CD4-positive, alpha-beta T cell treated with Interleukin-4 for 4 hours (primary cell): Measurements from ENCODE around the gene DEF6.
A peak's percentile ranks its signal among the peaks of the same experiment; 100 is the strongest.
"Not testable (repeated sequence)": the region's sequence is repeated elsewhere in the genome, so short reads cannot be mapped to it uniquely, and the experiment has no call there.

Experiments used
- DNase-seq: peaks from one replicate; pipeline ENCODE4 v3.0.0-alpha.2; 2020

Gene DEF6

GRCh38 chr6:35312076-35312800 is 14.6 kb downstream of the DEF6 start:
- DNase-seq: no peak

GRCh38 chr6:35312807-35313206 is 15.2 kb downstream of the DEF6 start:
- no peak for DNase-seq

DNA sequence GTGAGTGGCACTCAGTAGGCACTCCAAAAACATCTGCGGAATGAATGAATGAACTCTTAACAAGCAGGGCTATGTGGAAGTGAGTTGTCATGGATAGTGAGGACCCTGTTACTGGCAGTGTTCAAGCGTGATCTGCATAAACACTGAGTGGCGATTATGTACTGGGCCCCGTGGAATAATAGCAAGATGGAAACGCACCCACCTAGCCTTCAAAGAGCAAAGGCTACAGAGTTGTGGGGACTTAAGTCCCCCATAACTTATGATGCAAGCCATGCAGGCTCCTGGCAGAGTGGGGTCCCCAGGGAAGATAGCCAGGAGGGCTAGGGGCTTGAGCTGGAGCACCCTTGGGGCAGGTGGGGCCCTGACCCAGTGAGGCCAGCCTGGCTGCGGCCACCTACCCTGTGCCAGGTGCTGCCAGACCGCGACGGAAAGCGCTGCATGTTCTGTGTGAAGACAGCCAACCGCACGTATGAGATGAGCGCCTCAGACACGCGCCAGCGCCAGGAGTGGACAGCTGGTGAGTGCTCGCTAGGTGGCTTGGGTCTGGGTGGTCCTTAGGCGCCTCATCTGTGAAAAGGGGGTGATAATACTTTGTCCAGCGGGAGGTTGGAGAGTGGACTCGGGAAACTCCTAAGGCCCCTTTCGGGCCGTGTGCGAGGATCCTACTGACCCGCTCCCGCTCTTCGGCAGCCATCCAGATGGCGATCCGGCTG is 20.0 kb downstream of the DEF6 start:
- DNase-seq: no peak

- DNase-seq: no peak
Measured at GRCh38 chr6:35318196-35319171, 20.9 kb downstream of the DEF6 start.

DNA sequence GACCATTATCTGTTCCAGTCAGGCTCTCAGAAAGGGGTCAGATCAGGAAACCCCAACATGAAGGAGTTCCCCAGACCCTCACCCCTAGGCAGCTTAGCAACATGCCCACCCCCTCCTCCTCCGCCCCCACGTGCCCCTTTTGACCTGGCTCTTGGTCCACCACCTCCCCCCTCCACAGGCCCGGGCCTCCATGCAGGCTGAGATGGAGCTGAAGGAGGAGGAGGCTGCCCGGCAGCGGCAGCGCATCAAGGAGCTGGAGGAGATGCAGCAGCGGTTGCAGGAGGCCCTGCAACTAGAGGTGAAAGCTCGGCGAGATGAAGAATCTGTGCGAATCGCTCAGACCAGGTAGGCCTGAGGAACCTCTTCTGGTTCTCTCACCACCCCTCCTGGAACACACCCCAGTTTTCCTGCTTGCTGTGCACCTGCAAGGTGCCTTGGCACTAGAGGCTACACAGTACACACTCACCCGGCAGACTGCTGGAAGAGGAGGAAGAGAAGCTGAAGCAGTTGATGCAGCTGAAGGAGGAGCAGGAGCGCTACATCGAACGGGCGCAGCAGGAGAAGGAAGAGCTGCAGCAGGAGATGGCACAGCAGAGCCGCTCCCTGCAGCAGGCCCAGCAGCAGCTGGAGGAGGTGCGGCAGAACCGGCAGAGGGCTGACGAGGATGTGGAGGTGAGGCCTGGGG is 21.9 kb downstream of the DEF6 start:
- no peak for DNase-seq

GRCh38 chr6:35320031-35320410 is 22.4 kb downstream of the DEF6 start:
- DNase-seq: no peak

DNA sequence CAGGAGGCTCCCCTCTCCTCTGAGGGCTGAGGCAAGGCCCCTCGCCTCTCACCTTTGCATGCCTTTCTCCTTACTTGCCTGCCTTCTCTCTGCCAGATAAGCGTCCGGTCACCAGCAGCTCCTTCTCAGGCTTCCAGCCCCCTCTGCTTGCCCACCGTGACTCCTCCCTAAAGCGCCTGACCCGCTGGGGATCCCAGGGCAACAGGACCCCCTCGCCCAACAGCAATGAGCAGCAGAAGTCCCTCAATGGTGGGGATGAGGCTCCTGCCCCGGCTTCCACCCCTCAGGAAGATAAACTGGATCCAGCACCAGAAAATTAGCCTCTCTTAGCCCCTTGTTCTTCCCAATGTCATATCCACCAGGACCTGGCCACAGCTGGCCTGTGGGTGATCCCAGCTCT is 23.5 kb downstream of the DEF6 start:
- DNase-seq: no peak

DNA sequence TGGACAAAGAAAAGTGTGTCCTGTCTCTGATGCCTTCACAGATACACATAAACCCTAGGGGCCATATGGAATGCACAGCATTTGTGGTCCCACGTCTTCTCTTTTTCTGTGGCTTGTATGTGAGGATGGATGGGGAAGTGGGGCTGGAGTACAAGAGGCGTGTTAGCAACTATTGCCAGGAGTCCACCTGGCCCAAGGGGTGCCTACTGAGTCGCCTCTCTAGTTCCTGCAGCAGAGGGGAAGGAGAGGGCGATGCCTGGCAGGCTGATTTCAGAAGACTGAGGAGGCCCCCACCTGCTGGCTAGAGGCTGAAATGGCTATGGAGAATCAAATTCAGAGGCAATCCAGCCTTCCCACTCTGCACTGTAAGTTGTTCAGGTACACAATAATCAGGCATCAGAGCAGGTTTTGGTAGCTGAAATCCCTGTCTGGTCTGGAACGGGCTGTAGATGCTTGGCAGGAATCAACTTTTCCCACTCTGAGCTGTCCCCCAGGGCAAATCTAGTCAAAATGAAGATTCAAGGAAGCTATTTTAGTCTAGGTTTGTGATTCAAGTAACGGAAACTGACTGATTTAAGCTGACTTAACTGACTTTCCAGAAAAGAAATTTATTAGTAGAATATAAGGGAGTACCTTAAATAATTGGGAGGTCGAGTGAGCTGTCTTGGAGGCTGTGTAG is 29.9 kb downstream of the DEF6 start:
- peak; percentile 82 for DNase-seq

DNA sequence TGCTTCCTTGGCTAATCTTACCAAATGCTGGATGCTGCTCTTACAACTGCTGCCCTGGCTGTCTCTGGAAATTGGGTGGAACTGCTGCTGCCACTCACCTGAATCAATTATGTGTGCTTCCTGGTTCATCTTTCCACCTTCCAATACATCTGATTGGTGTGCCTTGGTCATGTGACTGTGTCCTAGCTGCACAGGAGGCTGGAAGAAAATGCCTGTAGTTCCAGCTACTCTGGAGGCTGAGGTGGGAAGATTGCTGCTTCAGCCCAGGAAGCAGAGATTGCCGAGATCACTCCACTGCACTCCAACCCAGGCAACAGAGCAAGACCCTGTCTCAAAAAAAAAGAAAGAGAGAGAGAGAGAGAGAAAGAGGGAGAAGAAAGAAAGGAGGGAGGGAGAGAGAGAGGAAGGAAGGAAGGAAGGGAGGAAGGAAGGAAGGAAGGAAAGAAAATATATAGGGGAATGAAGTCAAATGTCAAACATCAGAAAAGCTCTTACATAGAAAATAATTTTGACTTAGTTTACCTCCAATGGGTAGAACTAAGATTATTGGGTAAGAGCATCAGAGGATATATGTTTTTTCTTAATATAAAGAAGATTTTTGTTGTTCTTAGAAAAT is 30.6 kb downstream of the DEF6 start:
- DNase-seq: no peak

DNA sequence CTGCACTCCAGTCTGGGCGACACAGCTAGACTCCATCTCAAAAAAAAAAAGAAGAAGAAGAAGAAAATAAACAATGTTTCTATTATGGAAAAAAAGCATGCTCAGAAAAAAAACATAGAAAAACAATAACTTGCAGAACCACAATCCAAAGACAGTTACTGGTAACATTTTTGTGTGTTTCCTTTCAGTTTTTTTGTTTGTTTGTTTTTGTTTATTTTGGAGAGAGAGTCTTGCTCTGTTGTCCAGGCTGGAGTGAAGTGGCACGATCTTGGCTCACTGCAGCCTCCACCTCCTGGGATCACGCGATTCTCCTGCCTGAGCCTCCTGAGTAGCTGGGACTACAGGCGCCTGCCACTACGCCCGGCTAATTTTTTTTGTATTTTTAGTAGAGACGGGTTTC is 31.3 kb downstream of the DEF6 start:
- DNase-seq: not testable (repeated sequence)

- no peak for DNase-seq
Measured at GRCh38 chr6:35330541-35331119, 33.0 kb downstream of the DEF6 start.

GRCh38 chr6:35332074-35332887 is 34.7 kb downstream of the DEF6 start:
- DNase-seq: peak; percentile 76

DNA sequence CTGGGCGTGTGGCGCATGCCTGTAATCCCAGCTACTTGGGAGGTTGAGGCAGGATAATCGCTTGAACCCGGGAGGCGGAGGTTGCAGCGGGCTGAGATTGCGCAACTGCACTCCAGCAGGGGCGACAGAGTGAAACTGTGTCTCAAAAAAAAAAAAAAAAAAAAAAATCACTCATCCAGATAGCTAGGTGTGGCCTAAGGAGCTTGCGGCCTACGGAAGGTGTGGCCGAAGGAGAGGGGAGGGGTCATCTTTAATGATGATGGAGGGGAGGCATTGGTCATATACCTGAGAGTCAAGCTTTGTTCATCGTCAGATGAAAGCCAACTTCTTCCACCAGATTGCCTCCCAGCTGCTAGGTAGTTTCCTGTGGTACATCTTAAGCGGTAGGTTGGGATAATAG is 43.9 kb downstream of the DEF6 start:
- no peak for DNase-seq

DNA sequence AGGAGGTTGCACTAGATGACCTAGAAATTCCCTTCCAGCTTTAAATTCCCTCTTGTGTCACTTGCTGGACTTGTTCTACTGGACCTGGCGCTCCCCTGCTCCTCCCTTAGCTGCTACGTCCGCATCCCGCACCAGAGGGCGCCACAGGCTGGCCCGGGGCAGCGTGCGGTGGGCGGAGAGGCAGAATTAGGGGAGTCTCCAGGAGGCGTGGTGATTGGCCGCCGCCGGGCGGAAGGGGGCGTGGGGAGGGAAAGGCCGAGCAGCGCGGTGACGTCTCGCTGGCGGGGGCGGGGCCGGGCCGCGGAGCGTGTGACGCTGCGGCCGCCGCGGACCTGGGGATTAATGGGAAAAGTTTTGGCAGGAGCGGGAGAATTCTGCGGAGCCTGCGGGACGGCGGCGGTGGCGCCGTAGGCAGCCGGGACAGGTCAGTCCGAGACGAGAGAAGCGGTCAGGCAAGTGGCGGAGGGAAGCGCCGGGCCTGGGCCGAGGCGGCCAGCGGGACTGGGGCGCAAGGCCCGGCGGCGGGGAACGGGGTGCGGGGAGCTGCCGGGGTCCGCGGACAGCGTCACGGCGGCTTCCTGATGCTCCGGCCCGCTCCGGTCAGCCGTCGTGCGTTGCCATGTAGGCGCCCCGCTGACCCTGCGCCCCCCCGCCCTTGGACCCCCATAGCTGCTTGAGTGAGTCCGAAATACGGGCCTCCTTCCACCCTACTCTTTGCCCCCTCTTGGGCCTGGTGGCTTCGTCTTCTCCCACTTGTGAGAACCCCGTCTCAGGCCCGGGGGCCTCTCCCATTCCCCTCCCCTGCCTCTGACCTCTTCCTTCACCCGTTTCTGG is 44.9 kb downstream of the DEF6 start, which contains the start of gene PPARD:
PPARD (plus strand) TSS at position 301 of the 834 bp plus-strand sequence. CDS start 68,530 bp downstream, outside the sequence.
- DNase-seq: peak; percentile 93

GRCh38 chr6:35343092-35343834 is 45.6 kb downstream of the DEF6 start:
- no peak for DNase-seq

GRCh38 chr6:35343835-35344550 is 46.4 kb downstream of the DEF6 start:
- no peak for DNase-seq

DNA sequence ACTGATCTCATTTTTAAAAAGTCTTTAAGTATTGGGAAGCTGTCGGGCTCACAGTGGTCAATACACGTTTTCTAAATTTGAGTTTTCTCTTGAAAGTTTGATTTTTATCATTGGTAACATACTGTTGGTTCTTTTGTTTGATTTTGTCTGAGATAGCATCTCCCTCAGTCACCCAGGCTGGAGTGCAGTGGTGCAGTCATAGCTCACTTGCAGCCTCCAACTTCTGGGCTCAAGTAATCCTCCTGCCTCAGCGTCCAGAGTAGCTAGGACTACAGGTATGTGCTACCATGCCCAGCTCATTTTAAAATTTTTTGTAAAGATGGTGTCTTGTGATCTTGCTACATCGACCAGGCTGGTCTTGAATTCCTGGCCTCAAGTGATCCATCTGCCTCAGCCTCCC is 53.8 kb downstream of the DEF6 start:
- DNase-seq: no peak

GRCh38 chr6:35352735-35353134 is 55.1 kb downstream of the DEF6 start:
- no peak for DNase-seq
